ENCODE measurements around the gene MGARP.

DNA sequence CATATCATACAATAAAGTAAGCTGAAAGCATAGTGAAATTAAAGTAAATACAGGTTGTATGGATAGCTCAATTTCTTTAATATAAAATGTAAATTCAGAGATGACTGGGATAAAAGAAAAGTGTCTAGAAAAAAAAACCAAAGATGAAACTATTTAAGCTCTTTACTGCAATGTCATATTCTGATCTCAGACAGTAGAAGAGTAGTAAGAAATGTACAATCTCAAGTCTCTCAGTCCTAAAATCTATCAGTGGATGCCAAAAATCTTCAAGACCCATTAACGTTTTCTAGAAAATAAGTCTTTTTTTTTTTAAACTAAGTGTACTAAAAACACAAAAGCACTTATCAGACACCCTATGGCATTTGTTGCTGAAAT is 13.8 kb downstream of the MGARP start:
- TF ChIP-seq, protein P1, sequence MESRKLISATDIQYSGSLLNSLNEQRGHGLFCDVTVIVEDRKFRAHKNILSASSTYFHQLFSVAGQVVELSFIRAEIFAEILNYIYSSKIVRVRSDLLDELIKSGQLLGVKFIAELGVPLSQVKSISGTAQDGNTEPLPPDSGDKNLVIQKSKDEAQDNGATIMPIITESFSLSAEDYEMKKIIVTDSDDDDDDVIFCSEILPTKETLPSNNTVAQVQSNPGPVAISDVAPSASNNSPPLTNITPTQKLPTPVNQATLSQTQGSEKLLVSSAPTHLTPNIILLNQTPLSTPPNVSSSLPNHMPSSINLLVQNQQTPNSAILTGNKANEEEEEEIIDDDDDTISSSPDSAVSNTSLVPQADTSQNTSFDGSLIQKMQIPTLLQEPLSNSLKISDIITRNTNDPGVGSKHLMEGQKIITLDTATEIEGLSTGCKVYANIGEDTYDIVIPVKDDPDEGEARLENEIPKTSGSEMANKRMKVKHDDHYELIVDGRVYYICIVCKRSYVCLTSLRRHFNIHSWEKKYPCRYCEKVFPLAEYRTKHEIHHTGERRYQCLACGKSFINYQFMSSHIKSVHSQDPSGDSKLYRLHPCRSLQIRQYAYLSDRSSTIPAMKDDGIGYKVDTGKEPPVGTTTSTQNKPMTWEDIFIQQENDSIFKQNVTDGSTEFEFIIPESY (CRISPR knock-in tag; IDR thresholded peaks at IDR 0.05): no peak
- TF ChIP-seq FOXJ3 (CRISPR knock-in tag; IDR thresholded peaks at IDR 0.05): no peak
- TF ChIP-seq CREB1 (IDR thresholded peaks at IDR 0.05): no peak
- TF ChIP-seq CREB1 (CRISPR knock-in tag; IDR thresholded peaks at IDR 0.05): no peak
- TF ChIP-seq, protein P2, sequence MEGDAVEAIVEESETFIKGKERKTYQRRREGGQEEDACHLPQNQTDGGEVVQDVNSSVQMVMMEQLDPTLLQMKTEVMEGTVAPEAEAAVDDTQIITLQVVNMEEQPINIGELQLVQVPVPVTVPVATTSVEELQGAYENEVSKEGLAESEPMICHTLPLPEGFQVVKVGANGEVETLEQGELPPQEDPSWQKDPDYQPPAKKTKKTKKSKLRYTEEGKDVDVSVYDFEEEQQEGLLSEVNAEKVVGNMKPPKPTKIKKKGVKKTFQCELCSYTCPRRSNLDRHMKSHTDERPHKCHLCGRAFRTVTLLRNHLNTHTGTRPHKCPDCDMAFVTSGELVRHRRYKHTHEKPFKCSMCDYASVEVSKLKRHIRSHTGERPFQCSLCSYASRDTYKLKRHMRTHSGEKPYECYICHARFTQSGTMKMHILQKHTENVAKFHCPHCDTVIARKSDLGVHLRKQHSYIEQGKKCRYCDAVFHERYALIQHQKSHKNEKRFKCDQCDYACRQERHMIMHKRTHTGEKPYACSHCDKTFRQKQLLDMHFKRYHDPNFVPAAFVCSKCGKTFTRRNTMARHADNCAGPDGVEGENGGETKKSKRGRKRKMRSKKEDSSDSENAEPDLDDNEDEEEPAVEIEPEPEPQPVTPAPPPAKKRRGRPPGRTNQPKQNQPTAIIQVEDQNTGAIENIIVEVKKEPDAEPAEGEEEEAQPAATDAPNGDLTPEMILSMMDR (IDR thresholded peaks at IDR 0.05 in 2 of 3, conservative IDR thresholded peaks at IDR 0.05 in 1 of 3; ENCODE audit: insufficient read depth in 2 of 3, low read depth in 1 of 3, low read length in 3 of 3): no peak
- TF ChIP-seq ZNF3 (CRISPR knock-in tag; IDR thresholded peaks at IDR 0.05): no peak
- no peak for TF ChIP-seq ARNT (IDR thresholded peaks at IDR 0.05)
- no peak for TF ChIP-seq POLR2A (conservative IDR thresholded peaks at IDR 0.05)
- TF ChIP-seq ZNF274 (IDR thresholded peaks at IDR 0.05; ENCODE audit: borderline replicate concordance, low read depth, low read length): no peak
- no peak for TF ChIP-seq HMGN3 (IDR thresholded peaks at IDR 0.05; ENCODE audit: borderline replicate concordance, extremely low read depth, insufficient read length, low read depth, low read length)
- TF ChIP-seq POLR2AphosphoS5 (IDR thresholded peaks at IDR 0.05; ENCODE audit: control insufficient read depth, insufficient read depth, low read depth, low read length): no peak
- TF ChIP-seq RCOR1 (IDR thresholded peaks at IDR 0.05; ENCODE audit: borderline replicate concordance in 1 of 2, low read depth in 2 of 2, low read length in 2 of 2): no peak

Data from K562 (cell line).